ENCODE data around the gene SUN5.
"Not testable (repeated sequence)": the region's sequence is repeated elsewhere in the genome, so short reads cannot be mapped to it uniquely, and the experiment has no call there.

SUN5 gene

GRCh38 chr20:32975121-32975520, 29.1 kb downstream of the SUN5 start:
- not testable (repeated sequence) for DNase-seq

DNA sequence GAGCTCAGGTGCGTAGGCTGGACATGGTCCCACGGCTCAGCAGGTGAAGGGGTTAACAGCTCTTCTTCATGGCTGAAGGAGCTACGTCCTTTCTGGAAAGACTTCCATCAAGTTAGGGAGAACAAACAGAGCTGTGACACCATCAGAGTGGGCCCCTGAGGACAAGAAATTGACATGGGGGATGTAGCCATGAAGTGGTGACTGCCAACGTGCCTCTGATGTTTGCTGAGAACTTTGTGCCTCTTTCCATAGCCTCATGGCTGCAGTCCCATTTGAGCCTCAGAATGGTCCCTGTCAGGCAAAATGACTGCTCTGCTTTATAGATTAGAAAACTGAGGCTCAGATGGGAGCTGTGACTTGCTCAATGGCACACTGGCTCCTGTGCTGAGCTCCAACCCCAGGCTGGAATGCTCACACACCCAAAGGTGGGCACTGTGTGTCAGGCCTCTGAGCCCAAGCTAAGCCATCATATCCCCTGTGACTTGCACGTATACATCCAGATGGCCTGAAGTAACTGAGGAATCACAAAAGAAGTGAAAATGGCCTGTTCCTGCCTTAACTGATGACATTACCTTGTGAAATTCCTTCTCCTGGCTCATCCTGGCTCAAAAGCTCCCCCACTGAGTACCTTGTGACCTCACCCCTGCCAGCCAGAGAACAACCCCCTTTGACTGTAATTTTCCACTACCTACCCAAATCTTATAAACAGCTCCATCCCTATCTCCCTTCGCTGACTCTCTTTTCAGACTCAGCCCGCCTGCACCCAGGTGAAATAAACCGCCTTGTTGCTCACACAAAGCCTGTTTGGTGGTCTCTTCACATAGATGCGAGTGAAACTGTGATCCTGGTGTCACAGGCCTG, 29.8 kb downstream of the SUN5 start:
- DNase-seq: not testable (repeated sequence)

GRCh38 chr20:32973077-32973717, 31.0 kb downstream of the SUN5 start:
- DNase-seq: no peak

DNA sequence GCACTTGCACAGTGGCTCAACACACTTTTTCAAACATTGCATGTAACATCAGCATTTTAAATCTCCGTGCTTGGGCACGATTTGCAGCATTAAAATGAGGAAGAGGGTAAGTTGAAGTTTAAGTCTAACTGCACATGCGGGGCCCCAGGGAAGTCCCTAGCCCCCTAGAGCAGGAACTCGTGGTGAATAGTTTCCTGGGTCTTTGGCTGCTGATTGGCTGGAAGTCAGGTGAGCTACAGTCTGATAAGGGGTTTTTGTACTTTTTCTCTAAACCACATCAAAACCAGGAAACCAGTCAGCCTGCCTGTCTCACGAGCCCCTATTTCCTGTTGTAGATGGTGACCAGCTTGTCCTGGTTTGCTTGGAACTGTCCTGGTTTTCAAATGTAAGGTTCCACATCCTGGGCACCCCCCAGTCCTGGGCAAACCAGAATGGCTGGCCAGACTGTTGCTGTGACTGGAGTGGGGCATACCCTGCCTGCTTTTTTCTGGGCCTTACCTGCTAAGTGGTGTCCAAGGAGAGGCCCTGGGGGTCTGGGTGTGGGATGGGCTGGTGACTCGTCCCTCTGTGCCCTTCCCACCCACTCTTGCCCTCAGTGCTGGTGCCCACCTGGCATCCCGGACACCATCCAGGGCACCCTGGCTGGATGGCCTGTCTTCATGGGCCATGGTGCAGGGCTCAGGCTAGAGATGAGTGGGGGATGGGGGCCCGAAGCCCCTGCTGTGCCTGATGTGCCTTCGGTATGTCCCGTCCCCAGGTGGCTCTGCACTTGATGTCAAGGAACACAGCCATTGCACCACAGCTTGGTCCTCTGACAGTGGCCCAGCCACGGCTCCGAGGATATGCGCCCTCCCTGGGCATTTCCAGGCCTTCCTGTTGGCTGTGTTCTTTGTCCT, 31.8 kb downstream of the SUN5 start:
- DNase-seq: peak; percentile 85

- no peak for DNase-seq
Observed at GRCh38 chr20:32971703-32972161, 32.5 kb downstream of the SUN5 start.

DNA sequence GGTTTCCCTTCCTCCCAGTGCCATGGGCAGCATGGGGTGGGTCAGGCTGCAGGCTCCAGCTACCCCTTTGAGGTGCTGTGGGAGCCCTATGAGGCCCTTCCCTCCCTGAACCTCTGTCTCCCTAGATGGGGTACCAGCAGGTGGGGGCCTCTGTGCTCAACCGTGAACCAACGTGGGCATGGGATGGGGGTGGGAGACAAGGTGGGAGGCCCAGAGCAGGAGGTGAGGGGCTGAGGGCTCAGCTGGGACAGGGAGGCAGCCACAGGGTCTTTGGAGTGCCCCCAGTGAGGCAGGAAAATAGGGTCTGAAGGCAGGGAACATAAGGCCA, 33.3 kb downstream of the SUN5 start:
- DNase-seq: no peak

GRCh38 chr20:32970115-32970972, 33.9 kb downstream of the SUN5 start:
- DNase-seq: no peak

DNA sequence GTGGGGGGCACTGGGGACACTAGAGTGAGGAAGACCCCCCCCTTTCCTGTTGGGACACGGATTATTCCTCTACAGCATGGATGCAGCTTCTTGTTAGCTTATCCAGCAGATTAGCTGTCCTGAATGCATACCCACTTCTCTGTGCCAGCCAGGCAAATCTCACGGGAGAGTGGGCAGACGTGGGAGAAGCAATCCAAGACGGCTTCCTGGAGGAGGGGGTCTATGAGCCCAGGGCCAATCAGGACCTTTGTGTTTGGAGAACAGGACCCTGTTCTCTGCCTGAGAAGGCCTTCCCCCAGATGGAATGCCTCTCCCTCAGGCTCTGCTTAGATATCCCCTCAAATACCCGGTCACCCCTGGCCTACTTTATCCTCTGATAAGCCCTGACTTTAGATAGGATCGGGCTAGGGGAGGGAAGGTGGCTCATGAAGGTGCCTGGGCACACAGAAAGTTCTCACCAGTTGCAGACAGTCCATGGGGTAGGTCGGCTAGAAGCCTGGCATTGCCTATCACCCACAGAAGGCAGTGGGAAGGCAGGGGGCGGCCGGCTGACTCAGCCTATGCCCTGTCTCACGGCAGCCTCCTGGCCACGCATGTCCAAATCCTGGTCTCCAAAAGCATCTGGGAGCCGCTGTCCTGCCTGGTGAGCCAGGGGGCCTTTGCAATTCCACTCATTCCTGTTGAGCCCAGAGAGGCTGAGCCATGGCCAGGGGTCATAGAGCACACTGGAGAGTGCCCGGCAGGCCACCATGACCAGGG, 34.7 kb downstream of the SUN5 start:
- DNase-seq: no peak

DNA sequence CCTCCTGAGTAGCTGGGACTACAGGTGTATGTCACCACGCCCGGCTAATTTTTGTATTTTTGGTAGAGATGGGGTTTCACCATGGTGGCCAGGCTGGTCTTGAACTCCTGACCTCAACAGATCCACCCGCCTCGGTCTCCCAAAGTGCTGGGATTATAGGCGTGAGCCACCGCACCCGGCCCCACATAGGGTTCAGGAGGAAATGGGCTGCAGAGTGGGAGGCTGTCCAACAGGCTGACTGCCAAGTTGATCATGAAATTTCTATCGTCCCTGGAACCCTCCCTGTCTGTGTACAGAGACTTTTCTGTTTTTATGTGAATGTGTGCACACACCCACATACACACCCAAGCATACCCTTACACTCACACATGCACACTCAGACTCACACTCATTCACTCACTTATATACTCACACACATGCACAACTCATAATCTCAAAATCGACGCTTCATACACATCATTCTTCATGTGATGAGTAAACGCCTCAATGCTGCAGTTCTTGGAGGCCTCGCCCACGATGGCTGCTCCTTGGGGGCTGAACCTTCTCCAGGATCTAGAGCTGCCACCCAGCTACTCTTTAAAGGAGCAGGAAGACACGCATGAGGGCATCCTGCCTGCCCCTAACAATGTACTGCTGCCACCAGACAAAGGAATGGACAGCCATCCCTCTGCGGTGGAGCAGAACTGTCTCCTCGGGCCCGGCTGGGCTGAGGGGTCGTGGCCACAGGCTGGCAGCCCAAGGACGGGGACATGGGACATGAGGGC, 35.6 kb downstream of the SUN5 start:
- no peak for DNase-seq

GRCh38 chr20:32967961-32968457, 36.2 kb downstream of the SUN5 start:
- peak; percentile 37 for DNase-seq

DNA sequence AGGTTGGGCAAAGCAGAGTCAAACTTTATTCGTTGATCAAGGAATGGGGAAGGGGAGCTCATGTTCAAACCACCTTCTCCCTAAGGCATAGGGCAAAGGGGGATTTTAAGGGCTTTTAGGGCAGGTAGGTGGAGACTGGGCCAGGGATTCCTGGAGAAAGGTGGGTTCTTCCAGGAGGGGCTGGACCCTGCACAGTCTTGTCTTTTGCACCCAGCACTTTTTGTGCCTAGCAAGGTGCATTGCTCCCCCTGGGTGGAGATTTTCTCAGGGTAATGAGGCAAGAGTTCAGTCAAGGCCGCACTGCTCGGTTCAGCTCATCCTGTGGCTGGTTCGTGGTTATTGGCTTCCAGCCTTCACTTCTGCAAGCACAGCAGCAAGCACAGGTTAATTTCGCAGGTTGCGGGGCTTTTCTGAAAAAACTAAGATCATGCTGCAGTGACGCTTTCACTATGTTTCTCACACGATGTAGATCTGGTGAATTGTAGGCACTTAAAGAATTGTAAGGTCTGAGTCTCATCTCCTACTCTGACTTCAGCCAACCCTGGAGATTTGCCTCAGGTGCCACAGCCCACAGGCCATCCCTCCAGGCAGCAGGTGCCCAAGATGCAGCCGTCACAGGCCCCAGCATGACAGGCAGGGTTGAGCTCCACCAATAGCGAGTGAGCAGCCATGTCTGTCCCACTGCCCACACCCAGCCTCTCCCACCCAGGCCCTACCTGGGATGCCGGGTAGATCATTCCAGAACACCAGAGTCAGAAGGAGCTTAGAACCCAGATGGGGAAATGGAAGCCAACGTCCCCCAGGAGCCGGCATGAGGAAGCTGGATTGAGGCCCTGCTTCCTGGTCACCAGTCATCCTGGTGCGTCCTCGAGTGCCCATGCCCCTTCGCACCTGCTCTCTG, 37.1 kb downstream of the SUN5 start:
- peak; percentile 53 for DNase-seq

DNA sequence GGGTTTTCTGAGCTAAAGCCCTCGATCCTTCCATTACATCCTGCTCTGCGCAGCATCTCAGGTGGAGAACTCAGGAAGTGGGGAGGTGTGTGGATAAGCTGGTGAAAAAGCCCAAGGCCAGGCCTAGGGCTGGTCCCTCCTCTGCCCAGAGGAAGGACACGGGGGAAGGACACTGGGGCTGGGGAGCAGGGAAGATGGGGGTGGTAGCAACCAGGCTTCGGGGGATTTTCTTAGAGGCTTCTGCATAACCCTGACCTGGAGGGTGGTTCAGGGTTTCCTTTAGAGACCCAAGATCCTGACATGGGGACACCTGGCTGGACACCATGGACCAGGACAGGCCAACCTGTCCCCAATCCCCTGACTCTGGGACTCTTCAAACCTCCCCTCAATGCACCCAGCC, 37.9 kb downstream of the SUN5 start:
- no peak for DNase-seq

GRCh38 chr20:32965581-32966373, 38.5 kb downstream of the SUN5 start:
- peak; percentile 51 for DNase-seq

GRCh38 chr20:32965115-32965514, 39.1 kb downstream of the SUN5 start:
- no peak for DNase-seq

DNA sequence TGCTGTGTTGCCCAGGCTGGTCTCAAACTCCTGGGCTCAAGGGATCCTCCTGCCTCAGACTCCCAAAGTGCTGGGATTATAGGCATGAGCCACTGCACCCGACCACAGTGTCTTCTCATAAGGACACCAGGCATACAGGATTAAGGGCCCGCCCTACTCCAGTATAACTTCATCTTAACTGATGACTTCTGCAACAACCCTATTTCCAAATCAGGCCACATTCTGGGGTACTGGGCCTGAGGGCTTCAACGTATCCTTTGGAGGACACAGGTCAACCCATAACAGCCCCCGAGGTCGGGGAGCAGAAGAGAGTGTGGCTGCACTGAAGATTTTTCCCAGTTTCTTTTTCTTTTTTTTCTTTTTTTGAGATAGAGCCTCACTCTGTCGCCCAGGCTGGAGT, 39.7 kb downstream of the SUN5 start:
- no peak for DNase-seq

DNA sequence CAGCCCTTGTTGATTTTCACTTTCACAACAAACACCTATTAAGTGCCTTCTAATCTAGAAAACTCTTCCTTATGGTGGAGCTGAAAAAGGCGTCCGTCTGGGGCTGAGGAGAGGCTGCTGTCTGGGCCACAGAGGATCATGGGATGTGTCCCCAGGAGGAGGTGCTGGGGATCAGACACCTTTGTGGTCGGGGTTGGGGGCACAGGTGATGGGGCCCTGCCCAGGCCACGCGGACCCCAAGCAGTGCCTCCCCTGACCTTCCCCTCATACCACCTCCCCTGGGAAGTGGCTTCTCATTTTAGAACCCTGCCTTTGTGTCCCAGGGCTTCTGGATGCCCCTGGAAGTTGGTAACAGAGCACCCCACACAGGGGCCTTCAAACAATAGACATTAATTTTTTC, 41.1 kb downstream of the SUN5 start:
- DNase-seq: no peak

DNA sequence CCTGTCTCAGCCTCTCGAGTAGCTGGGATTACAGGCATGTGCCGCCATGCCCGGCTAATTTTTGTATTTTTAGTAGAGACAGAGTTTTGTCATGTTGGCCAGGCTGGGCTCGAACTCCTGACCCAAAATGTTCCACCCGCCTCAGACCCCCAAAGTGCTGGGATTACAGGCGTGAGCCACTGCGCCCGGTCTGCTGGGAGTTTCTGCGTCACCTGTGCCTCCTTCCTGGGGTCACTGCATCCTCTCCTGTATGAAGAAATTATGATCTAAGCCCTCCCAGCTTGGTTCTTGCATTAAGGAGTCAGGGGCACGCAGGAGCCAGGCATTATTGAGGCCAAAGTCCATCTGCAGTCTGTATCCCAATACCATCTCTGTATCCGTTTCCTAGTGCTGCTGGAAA, 41.6 kb downstream of the SUN5 start:
- not testable (repeated sequence) for DNase-seq

DNA sequence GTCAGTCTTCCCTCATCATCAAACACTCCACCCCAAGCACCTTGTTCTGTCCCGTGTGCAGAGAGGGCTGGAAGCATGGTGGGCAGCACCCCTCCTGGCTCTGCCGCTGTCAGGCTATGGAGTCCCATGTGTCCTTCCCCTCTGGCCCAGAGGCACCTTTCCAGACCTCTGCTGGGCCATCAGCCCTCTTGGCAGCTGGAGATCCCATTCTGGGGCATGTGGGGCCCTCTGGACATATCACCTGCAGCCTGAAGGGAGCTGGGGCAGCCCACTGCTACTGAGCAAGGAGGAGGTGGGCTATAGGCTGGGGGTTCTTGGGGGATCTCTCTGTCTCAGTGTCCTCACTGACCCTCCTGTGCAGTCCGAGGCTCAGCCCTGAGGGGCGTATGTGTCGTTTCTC, 42.2 kb downstream of the SUN5 start:
- no peak for DNase-seq
